ENCODE data around the gene RYK.

Gene RYK

GRCh38 chr3:134258761-134259347 is 8.2 kb upstream of the RYK start:
- no peak overlapping the region for H3K4me3 ChIP-seq (ENCODE audit: low read depth, low read length)
- DNase-seq (ENCODE audit: low read depth): no peak
- TF ChIP-seq CTCF (IDR thresholded peaks at IDR 0.05; ENCODE audit: insufficient read depth, low read depth, low read length, missing control alignments): no peak

- no peak overlapping the region for H3K4me3 ChIP-seq (ENCODE audit: low read depth, low read length)
- no peak for TF ChIP-seq CTCF (IDR thresholded peaks at IDR 0.05; ENCODE audit: insufficient read depth, low read depth, low read length, missing control alignments)
- DNase-seq (ENCODE audit: low read depth): no peak
Measured at GRCh38 chr3:134255404-134255803, 4.7 kb upstream of the RYK start.

GRCh38 chr3:134253475-134254226 is 3.0 kb upstream of the RYK start:
- peak; percentile 29 for DNase-seq (ENCODE audit: low read depth)
- H3K4me3 ChIP-seq (ENCODE audit: low read depth, low read length): no peak overlapping the region
- no peak for TF ChIP-seq CTCF (IDR thresholded peaks at IDR 0.05; ENCODE audit: insufficient read depth, low read depth, low read length, missing control alignments)

- H3K4me3 ChIP-seq (ENCODE audit: low read depth, low read length): no peak overlapping the region
- no peak for TF ChIP-seq CTCF (IDR thresholded peaks at IDR 0.05; ENCODE audit: insufficient read depth, low read depth, low read length, missing control alignments)
- DNase-seq (ENCODE audit: low read depth): no peak
Measured at GRCh38 chr3:134252766-134253165, 2.1 kb upstream of the RYK start.

GRCh38 chr3:134251731-134252391 is 1.2 kb upstream of the RYK start:
- no peak overlapping the region for H3K4me3 ChIP-seq (ENCODE audit: low read depth, low read length)
- no peak for TF ChIP-seq CTCF (IDR thresholded peaks at IDR 0.05; ENCODE audit: insufficient read depth, low read depth, low read length, missing control alignments)
- no peak for DNase-seq (ENCODE audit: low read depth)

GRCh38 chr3:134249935-134250716 is 533 bp downstream of the RYK start:
- TF ChIP-seq CTCF (IDR thresholded peaks at IDR 0.05; ENCODE audit: insufficient read depth, low read depth, low read length, missing control alignments): no peak
- DNase-seq (ENCODE audit: low read depth): peak; percentile 56
- peak overlapping the region; percentile 82 for H3K4me3 ChIP-seq (ENCODE audit: low read depth, low read length)

Data from GM12865 (cell line).